ENCODE results near the gene CATSPER3. TPM values are rescaled to one million over a fixed set of nuclear protein-coding genes. Genes with fewer than 3 reads are reported as not detected.

The CATSPER3 gene
- total and polyA plus RNA-seq, 8 donors = 0.42 to 1.6 (median 0.96) TPM

DNA sequence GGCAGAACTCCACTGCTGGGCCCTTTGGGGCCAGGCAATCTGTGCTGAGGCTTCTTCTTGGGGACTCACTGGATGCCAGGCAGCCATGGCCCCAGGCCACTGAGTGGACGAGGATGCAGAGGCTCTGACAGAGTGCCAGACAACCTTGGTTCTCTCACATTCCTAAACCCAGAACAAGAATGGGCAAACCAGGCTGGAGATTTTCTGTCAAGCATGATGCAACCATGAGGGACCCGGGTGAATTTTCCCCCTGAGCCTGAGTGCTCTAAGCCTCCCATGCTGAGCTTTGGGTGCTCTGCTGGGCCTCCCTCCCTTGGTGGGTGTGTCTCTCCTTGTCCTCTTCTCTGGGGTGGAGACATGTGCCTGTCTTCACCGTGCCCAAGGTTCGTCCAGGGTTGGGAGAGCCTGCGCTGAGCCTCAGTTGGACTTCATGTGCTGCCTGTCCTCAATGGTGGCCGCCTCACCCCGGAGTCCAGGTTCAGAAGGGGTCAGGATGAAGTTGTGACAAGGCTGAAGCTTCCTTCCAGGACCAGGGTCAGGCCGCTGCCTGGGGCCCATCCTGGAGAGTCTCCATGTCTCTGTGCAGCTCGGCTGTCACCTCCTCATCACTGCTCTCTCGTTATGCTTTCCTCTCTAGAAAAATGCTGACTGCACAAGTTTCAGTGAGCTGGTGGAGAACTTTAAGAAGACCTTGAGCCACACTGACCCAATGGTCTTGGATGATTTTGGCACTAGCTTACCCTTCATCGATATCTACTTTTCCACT lies 42.2 kb downstream of the CATSPER3 start:
- Histone ChIP-seq H3K27me3 (no peaks in the 10 kb centered on the region), H3K36me3 (no peaks in the 10 kb centered on the region), H3K4me1 (no peaks in the 10 kb centered on the region), H3K4me3 (no peak overlapping the region), H3K9me3 (no peaks in the 10 kb centered on the region), H3K27ac (no peak overlapping the region)
- ATAC-seq (no peak), DNase-seq (peak in 1 of 4 donors; percentile 54)
- intact Hi-C loops (cut with DNase I) = no loop called here
- TF ChIP-seq, protein P1, sequence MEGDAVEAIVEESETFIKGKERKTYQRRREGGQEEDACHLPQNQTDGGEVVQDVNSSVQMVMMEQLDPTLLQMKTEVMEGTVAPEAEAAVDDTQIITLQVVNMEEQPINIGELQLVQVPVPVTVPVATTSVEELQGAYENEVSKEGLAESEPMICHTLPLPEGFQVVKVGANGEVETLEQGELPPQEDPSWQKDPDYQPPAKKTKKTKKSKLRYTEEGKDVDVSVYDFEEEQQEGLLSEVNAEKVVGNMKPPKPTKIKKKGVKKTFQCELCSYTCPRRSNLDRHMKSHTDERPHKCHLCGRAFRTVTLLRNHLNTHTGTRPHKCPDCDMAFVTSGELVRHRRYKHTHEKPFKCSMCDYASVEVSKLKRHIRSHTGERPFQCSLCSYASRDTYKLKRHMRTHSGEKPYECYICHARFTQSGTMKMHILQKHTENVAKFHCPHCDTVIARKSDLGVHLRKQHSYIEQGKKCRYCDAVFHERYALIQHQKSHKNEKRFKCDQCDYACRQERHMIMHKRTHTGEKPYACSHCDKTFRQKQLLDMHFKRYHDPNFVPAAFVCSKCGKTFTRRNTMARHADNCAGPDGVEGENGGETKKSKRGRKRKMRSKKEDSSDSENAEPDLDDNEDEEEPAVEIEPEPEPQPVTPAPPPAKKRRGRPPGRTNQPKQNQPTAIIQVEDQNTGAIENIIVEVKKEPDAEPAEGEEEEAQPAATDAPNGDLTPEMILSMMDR (IDR thresholded peaks at IDR 0.05) = no peak

DNA sequence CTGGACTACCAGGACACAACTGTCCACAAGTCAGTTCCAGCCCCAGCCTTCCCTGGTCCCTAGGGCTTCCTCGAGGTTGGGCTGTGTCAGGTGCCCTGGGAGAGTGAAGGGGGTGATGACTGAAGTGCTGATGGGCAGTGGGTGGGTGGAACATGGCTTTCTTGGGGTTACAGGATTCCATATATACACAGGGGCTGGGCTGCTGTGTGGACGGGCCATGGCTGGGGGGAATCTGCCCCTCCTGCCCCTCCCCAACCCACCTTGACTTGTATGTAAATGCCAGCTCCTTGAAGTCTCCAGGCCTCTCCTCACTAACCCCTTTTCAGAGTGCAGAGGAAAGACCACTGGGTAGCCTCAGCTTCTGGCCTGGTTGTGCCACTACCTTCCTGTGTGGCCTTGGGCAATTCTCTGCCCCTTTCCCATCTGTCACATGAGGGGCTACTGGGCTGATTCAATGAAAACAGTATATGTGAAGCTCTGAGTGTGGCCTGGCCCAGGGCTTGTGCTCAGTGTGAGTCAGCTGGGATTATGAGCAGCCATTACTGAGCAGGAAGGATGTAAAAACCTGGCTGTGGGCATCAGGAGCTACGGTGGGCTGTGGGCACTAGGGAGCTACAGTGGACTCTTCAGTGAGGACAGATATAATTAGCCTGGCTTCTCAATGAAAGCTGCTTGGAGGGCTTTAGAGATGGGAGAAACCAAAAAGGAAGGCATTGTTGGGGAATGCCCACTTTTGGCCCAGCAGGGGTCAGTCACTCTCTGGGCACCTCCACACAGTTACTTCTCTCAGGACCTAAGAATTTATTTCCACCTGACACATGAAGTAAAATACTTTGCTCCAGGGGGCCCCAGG lies 43.0 kb downstream of the CATSPER3 start:
- Histone ChIP-seq H3K27ac (no peak overlapping the region), H3K36me3 (no peaks in the 10 kb centered on the region), H3K27me3 (no peaks in the 10 kb centered on the region), H3K4me1 (no peaks in the 10 kb centered on the region), H3K9me3 (no peaks in the 10 kb centered on the region), H3K4me3 (no peak overlapping the region)
- DNase-seq = peak in 1 of 4 donors; percentile 34
- intact Hi-C loops (cut with DNase I) = no loop called here
- TF ChIP-seq, protein P1 (IDR thresholded peaks at IDR 0.05) = no peak
- no peak for ATAC-seq

DNA sequence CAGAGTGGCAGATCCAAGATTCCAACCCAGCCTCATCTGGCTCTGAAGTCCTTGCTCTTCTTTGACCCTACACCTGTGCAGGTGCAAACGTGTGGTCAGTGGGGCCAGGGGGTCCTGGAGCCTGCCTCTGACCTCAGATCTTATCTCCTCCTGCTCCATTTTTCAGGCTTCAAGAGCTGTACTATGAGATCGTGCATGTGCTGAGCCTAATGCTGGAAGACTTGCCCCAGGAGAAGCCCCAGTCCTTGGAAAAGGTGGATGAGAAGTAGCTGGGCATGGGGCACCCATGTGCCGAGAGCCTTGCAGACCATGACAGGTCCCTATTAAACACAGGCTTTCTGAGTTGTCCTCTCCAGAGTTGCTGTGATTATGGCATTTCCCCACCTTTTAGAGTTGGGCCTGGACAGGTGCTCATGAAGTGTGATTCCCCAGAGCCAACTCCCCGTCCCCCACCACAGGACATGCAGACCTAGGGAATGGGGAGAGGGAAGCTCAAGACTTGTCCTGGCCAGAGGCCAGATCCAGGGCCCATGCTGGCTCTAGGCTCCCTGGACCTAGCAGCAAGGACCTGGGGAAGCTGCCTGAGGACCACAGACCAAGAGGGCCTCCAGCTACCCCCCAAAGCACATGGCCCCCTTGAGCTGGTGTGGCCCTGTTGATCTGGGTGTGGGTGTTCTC lies 43.8 kb downstream of the CATSPER3 start:
- TF ChIP-seq, protein P1 (IDR thresholded peaks at IDR 0.05) = no peak

DNA sequence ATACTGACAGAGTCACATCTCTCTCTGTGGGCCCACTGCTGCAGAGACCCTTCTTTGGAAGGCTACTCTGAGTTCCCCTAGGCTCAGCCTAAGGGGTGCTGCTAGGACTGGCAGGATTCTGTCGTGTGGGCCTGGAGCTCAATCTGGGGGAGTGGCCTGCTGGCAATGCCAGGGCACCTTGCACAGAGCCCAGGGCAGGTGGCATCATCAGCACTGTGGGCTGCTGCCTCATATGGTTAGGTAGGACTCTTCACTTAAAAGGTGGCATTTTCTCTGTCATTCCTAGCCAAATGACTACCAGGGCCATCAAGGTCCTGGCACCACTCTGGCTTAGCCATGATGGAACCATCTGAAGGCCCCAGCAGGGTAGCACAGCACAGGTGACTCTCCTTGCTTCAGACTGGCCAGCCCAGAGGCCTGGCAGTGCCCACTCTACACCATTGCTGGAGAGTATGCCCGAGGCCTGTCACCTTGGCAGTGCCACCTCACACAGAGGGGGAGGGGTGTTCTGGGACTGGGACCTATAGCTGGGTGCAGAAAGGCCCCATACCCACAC lies 44.4 kb downstream of the CATSPER3 start:
- Histone ChIP-seq H3K27me3 (no peaks in the 10 kb centered on the region), H3K27ac (no peak overlapping the region), H3K4me3 (no peak overlapping the region), H3K36me3 (no peaks in the 10 kb centered on the region), H3K4me1 (no peaks in the 10 kb centered on the region), H3K9me3 (no peaks in the 10 kb centered on the region)
- TF ChIP-seq, protein P1 (IDR thresholded peaks at IDR 0.05) = no peak
- ATAC-seq = no peak
- intact Hi-C loops (cut with DNase I) = no loop called here
- peak in 1 of 4 donors; percentile 26 for DNase-seq

More for the DNA sequence above, 43.8 kb downstream of the CATSPER3 start:
- no peaks in the 10 kb centered on the region for H3K9me3 ChIP-seq
- intact Hi-C loops (cut with DNase I) = no loop called here
- no peak overlapping the region for H3K4me3 ChIP-seq
- no peaks in the 10 kb centered on the region for H3K4me1 ChIP-seq
- H3K27ac ChIP-seq = no peak overlapping the region
- ATAC-seq (no peak), DNase-seq (peak in 1 of 4 donors; percentile 19)
- no peaks in the 10 kb centered on the region for H3K36me3 ChIP-seq
- no peaks in the 10 kb centered on the region for H3K27me3 ChIP-seq
